CD1c-positive myeloid dendritic cell (primary cell): ENCODE measurements around the gene VDAC2.

Experiments used
- DNase-seq: peaks from one replicate; pipeline ENCODE4 v3.0.0-alpha.2; 2016; ENCODE audit errors: extremely low spot score

The VDAC2 gene

GRCh38 chr10:75230600-75231038, 20.0 kb downstream of the VDAC2 start:
- peak; percentile 93 for DNase-seq

DNA sequence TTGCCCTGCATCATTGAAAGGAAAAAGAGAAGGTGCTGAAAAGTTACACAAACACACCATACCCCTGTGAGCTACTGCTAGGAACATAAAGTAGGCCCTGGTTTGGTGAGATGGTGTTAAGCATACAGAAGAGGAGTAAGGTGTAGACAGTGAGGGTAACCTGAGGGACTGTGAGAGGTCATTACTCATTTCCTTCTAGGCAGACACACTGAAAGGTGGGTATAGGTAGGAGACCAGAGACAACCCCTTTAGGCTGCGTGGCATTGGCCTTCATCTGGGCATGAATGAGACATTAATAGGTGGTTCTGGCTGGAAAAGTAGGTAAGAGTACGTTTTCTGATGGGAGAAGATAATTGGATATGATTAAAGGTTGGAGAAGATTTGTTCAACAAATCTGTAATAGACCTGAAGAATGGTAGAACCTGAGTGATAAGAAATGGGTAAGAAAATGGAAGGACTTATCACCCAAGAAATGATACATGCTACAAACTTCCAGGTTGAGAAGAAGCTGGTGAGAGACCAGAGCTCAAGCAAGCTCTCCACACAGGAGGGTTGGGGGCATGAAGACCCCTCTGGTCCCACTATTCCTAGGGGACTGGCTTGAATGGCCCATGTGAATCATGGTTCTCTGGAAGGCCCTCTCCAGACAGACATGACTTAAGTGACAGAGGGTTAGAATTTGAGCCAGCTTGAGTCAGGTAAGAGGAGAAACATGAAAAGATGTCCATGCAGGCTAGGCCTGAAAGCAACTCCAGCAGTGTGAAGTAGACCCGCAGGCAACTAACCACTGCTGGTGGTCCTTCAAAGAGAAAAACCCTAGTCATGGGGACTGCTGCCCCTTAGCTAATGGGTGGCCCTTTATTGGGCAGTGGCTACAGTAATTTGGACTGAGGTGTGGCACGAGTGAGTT, 21.3 kb downstream of the VDAC2 start:
- no peak for DNase-seq

- DNase-seq, result no peak
These were observed 22.9 kb downstream of the VDAC2 start for GRCh38 chr10:75233444-75234016.

GRCh38 chr10:75234017-75234682, 23.6 kb downstream of the VDAC2 start:
- DNase-seq, result peak; percentile 96

GRCh38 chr10:75234683-75235374, 24.2 kb downstream of the VDAC2 start:
- DNase-seq, result peak; percentile 9

- peak; percentile 94 for DNase-seq
These were observed 25.0 kb downstream of the VDAC2 start, which contains the start of gene COMTD1 for GRCh38 chr10:75235375-75236177. Gene COMTD1, minus strand, starts transcription at chr10:75235957. Its CDS starts 29 bp downstream, at chr10:75235928.

GRCh38 chr10:75236178-75236825, 25.7 kb downstream of the VDAC2 start:
- no peak for DNase-seq

DNA sequence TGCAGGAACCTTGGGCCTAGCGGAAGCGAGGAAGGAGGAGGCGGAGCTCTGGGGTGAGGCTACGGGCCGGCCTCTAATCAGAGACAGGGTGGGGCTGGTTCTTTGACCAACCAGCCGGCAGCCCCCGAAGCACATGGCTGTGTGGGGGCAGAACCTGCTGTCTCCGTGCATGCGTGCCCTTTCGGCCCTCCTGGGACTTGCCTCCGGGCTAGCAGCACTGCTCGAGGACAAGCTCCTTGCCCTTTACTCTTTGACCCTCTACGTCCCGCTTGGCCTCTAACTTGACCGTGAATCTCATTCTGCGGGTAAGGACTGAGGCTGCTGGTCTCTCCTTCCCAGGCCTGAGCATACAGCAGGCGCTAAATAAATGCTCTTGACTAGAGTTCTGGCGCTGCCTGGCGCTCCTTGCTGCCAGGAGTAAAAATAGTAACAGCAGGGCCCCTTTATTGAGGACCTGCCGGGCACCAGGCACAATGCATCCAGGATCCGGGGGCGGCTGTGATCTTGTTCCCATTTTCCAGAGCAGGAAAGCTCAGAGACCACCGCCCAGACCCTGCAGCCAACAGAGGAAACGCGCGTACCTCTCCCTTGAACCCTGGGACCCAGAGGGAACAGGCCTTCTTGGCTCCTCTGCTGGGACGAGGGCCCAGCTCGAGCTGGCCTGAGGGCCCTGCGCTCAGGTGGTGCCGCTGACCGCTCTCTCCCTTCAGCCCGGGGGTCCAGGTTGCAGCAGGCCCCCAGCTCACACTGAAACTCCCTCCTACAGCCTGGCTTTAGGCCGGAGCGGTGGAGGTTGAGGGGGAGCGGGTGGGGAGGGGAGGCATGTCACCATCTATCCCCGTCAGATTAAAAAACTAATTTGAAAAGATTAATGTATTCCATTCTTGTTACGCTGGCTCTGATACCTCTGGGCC, 27.8 kb downstream of the VDAC2 start:
- DNase-seq, result no peak

DNA sequence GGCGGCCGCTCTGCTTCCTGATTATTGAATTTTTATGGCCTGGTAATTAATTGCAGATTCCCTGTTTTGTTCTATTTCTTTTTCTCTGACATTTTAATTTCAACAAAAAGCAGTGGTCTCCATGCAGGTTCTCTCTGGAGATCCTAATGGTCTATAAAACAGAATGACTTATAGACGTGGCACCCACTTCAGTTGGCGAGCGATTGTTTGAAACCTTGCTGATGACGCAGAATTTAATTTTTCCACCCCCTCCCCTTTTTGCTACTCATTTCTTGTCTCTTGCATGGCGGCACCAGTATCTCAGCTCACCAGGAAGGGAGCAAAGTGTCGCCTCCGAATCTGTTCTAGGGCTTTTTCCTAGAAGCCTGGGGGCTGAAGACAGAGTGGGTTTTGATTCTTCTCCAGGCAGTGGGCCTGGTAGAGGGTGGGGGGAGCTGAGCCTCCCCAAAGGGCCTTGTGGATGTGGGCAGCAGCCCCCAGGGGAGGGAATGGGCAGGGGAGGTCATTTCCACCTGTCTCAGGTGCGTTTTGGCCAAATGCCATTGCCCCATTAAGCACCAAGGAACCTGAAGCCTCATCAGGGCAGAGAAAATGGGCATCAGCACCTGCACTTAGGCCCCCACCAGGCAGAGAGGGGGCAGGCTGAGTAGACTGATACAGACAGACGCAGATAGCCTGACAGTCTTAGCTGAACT, 28.6 kb downstream of the VDAC2 start:
- no peak for DNase-seq

DNA sequence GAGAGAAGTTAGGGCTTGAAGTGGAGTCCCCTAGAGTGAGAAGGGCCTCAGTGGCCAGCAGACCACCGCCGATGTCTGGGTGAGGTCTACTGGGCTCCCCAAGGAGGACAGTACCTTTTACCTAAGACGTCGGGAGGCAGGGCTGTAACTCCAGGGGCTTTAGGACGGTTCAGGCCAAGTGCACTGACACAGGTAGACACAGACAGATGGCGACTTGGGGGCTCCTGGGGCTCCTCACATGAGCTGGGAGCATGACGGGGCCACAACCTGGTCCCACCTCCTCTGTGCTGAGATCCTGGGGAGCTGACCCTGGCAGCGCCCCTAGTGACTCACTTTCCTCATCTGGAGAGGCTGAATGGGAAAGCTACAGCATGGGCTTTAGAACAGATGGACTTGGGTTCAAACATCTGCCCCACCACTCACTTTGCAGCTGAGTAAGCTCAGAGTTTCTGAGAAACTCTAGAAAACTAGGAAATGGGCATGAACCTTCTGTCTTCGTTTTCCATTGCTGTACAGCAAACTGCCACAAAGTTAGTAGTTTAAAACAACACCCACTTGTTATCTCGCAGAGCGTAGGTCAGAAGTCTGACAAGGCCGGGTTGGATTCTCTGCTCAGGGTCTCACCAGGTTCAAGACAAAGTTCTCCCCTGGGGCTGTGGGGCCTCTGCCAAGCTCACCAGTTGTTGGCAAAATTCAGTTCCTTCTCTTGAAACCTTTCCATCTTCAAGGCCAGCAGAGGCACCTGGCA, 29.9 kb downstream of the VDAC2 start:
- no peak for DNase-seq

GRCh38 chr10:75243426-75243825, 32.8 kb downstream of the VDAC2 start:
- no peak for DNase-seq

- DNase-seq, result no peak
These were observed 34.1 kb downstream of the VDAC2 start for GRCh38 chr10:75244487-75245353.

GRCh38 chr10:75245354-75246250, 35.0 kb downstream of the VDAC2 start:
- DNase-seq, result no peak

- no peak for DNase-seq
These were observed 35.9 kb downstream of the VDAC2 start for GRCh38 chr10:75246506-75246905.

GRCh38 chr10:75247797-75248196, 37.2 kb downstream of the VDAC2 start:
- no peak for DNase-seq

- DNase-seq, result no peak
These were observed 40.3 kb downstream of the VDAC2 start for GRCh38 chr10:75250934-75251333.
